Tibial nerve (tissue), 4 donors: ENCODE results near the gene KNG1. TPM values are rescaled to one million over a fixed set of nuclear protein-coding genes. Genes with fewer than 3 reads are reported as not detected.

Experiments
- DNase-seq, 2 donors: peaks; one replicate each; pipeline ENCODE4 v3.0.0-alpha.2; 2019; ENCODE audit warnings: low spot score in 2 of 2
- H3K27ac ChIP-seq, 4 donors: fragments of 200-600 bp; sonication (generic) in 3 of 4; one replicate each; pipeline ENCODE4 v1.5.1; 2017 to 2019; ENCODE audit warnings: mild to moderate bottlenecking in 1 of 4
- H3K27me3 ChIP-seq, 2 donors: fragments of 200-600 bp; sonication (generic) in 1 of 2; one replicate each; pipeline versions ENCODE4 v1.5.1 to v1.6.0; 2017 to 2019
- H3K36me3 ChIP-seq, 3 donors: fragments of 200-600 bp; sonication (generic); one replicate each; pipeline ENCODE4 v1.5.1; 2018 to 2019
- H3K4me1 ChIP-seq, 4 donors: fragments of 200-600 bp; sonication (generic) in 3 of 4; one replicate each; pipeline ENCODE4 v1.5.1; 2017 to 2019
- H3K4me3 ChIP-seq, 4 donors: fragments of 200-600 bp; sonication (generic) in 3 of 4; one replicate each; pipeline ENCODE4 v1.5.1; 2017 to 2019; ENCODE audit warnings: mild to moderate bottlenecking in 1 of 4, moderate library complexity in 1 of 4
- H3K9me3 ChIP-seq, 4 donors: fragments of 200-600 bp; sonication (generic) in 3 of 4; one replicate each; pipeline ENCODE4 v1.5.1; 2017 to 2019
- EP300 ChIP-seq, 2 donors: sonication (generic); formaldehyde crosslinking; IDR thresholded peaks; one replicate each; pipeline ENCODE4 v1.6.1; 2017; ENCODE audit warnings: antibody characterized with exemption in 2 of 2, mild to moderate bottlenecking in 1 of 2
- POLR2A ChIP-seq, 2 donors: fragments of 450-650 bp; IDR thresholded peaks; one replicate each; pipeline ENCODE4 v1.6.1; 2017; ENCODE audit warnings: antibody characterized with exemption in 2 of 2, mild to moderate bottlenecking in 2 of 2, moderate library complexity in 2 of 2
- WGBS, 2 donors: methylation state at CpG; one replicate each; pipeline ENCODE4 v1.1.5; 2018; 5-methylcytosine and 5-hydroxymethylcytosine counted together
- total RNA-seq, 4 donors: library from RNA; depleted of rRNA; stranded (reverse); fragments of >200 nt; gene quantifications; one replicate each; pipeline ENCODE4 v1.1.0, GENCODE V29; 2016
- TF ChIP-seq, protein P1 (sequence below), 5 experiments: fragments of 200-600 bp in 3 of 5; fragments of 450-650 bp in 2 of 5; sonication (generic) in 3 of 5; IDR thresholded peaks; one replicate each; pipeline ENCODE4 v1.5.1; 2016 to 2019; ENCODE audit warnings: antibody characterized with exemption in 5 of 5, mild to moderate bottlenecking in 3 of 5, moderate library complexity in 2 of 5

Gene KNG1
- not detected for total RNA-seq

- peaks cover 0 to 3% of the 10 kb centered on the region in 2 donors for H3K27me3 ChIP-seq
- DNase-seq: no peak
- H3K9me3 ChIP-seq: no peaks in the 10 kb centered on the region
- H3K27ac ChIP-seq: no peak within 1 kb of the TSS
- H3K36me3 ChIP-seq: no peaks in the 10 kb centered on the region
- TF ChIP-seq EP300 (IDR thresholded peaks at IDR 0.05) (no peak), POLR2A (IDR thresholded peaks at IDR 0.05) (no peak)
- TF ChIP-seq, protein P1, sequence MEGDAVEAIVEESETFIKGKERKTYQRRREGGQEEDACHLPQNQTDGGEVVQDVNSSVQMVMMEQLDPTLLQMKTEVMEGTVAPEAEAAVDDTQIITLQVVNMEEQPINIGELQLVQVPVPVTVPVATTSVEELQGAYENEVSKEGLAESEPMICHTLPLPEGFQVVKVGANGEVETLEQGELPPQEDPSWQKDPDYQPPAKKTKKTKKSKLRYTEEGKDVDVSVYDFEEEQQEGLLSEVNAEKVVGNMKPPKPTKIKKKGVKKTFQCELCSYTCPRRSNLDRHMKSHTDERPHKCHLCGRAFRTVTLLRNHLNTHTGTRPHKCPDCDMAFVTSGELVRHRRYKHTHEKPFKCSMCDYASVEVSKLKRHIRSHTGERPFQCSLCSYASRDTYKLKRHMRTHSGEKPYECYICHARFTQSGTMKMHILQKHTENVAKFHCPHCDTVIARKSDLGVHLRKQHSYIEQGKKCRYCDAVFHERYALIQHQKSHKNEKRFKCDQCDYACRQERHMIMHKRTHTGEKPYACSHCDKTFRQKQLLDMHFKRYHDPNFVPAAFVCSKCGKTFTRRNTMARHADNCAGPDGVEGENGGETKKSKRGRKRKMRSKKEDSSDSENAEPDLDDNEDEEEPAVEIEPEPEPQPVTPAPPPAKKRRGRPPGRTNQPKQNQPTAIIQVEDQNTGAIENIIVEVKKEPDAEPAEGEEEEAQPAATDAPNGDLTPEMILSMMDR (IDR thresholded peaks at IDR 0.05): no peak
- 49 to 57% methylated on average over 3 of the region's 3 CpGs for WGBS, 2 donors
- no peaks in the 10 kb centered on the region for H3K4me1 ChIP-seq
- no peak within 1 kb of the TSS for H3K4me3 ChIP-seq
Observed at GRCh38 chr3:186717039-186717457, at the start of gene KNG1. TSS of gene KNG1 (plus strand) at chr3:186717359. CDS start at chr3:186717543, 184 bp downstream.

- WGBS, 2 donors: 72 to 78% methylated on average over 6 of the region's 6 CpGs
- TF ChIP-seq EP300 (IDR thresholded peaks at IDR 0.05) (no peak), POLR2A (IDR thresholded peaks at IDR 0.05) (no peak)
- TF ChIP-seq, protein P1 (IDR thresholded peaks at IDR 0.05): no peak
- Histone ChIP-seq H3K4me3 (no peak overlapping the region), H3K27ac (no peak overlapping the region), H3K9me3 (no peaks in the 10 kb centered on the region), H3K27me3 (no peaks in the 10 kb centered on the region), H3K36me3 (no peaks in the 10 kb centered on the region), H3K4me1 (no peaks in the 10 kb centered on the region)
- no peak for DNase-seq
Observed at GRCh38 chr3:186668426-186668825, 48.7 kb upstream of the KNG1 start.

DNA sequence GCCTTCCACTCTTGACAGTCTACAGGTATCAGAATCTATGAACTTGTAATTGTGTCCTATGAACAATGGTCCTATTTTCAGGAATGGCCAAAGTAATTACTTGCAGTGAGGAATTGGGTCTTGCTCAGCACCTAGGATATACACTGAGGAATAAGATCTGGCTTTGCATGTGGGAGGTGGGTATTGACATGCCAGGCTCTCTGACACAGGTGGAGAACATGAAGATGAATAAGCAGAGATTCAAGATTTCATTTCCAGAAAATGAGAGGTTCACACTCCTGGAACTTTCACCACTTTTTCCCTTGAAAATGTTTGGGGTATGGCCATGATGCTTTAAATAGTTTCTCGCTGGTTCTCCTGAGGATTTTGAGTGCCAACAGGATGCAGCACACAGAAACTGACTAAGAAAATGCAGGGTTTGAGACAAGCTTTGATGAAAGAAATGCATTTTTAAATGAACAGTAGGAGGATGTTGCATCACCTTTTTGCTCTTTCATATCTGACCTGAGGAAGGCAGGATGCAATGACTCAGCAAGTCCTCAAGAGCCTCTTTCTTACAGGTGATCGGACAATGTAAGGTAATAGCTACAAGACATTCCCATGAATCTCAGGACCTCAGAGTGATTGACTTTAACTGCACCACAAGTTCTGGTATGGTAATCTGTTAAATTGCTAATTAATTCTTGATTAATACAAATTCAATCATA is 47.6 kb upstream of the KNG1 start:
- no peak for DNase-seq
- H3K27me3 ChIP-seq: no peaks in the 10 kb centered on the region
- no peak overlapping the region for H3K4me3 ChIP-seq
- no peak for TF ChIP-seq EP300 (IDR thresholded peaks at IDR 0.05)
- no peak for TF ChIP-seq POLR2A (IDR thresholded peaks at IDR 0.05)
- TF ChIP-seq, protein P1 (IDR thresholded peaks at IDR 0.05): no peak
- no peaks in the 10 kb centered on the region for H3K4me1 ChIP-seq
- no peaks in the 10 kb centered on the region for H3K36me3 ChIP-seq
- H3K27ac ChIP-seq: no peak overlapping the region
- 79% methylated on average over 2 of the region's 2 CpGs for WGBS, 2 donors
- H3K9me3 ChIP-seq: no peaks in the 10 kb centered on the region

GRCh38 chr3:186670155-186670554 is 47.0 kb upstream of the KNG1 start:
- TF ChIP-seq, protein P1 (IDR thresholded peaks at IDR 0.05): no peak
- TF ChIP-seq EP300 (IDR thresholded peaks at IDR 0.05) (no peak), POLR2A (IDR thresholded peaks at IDR 0.05) (no peak)
- H3K4me1 ChIP-seq: no peaks in the 10 kb centered on the region
- no peak for DNase-seq
- H3K27me3 ChIP-seq: no peaks in the 10 kb centered on the region
- H3K36me3 ChIP-seq: no peaks in the 10 kb centered on the region
- no peak overlapping the region for H3K4me3 ChIP-seq
- H3K9me3 ChIP-seq: no peaks in the 10 kb centered on the region
- H3K27ac ChIP-seq: no peak overlapping the region

DNA sequence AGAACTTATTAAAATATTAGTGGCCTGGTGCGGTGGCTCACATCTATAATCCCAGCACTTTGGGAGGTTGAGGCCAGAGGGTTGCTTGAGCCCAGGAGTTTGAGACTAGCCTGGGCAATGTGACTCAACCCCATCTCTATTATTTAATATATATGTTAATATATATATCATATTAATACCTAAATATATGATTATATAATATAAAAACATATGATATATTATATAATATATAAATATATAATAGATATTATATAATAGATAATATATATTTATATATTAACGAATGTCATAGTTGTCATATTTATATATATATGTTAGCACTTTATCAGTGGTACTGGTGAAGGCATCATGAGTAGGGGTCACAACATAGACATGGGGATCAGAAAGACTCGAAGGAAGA is 46.1 kb upstream of the KNG1 start:
- TF ChIP-seq, protein P1 (IDR thresholded peaks at IDR 0.05): no peak
- TF ChIP-seq POLR2A (IDR thresholded peaks at IDR 0.05) (no peak), EP300 (IDR thresholded peaks at IDR 0.05) (no peak)
- Histone ChIP-seq H3K27me3 (no peaks in the 10 kb centered on the region), H3K4me3 (no peak overlapping the region), H3K4me1 (no peaks in the 10 kb centered on the region), H3K9me3 (no peaks in the 10 kb centered on the region), H3K27ac (no peak overlapping the region), H3K36me3 (no peaks in the 10 kb centered on the region)
- 92 to 95% methylated on average over 3 of the region's 3 CpGs for WGBS, 2 donors
- DNase-seq: no peak
